Esophagus muscularis mucosa (tissue), 4 donors: ENCODE measurements around the gene MDK.

Source experiments
- CTCF ChIP-seq, 3 experiments: fragments of 200-600 bp in 2 of 3; fragments of 450-650 bp in 1 of 3; sonication (generic) in 2 of 3; IDR thresholded peaks; one replicate each; pipeline ENCODE4 v1.5.1; 2017 to 2019; ENCODE audit warnings: antibody characterized with exemption in 3 of 3, mild to moderate bottlenecking in 2 of 3, moderate library complexity in 1 of 3
- EP300 ChIP-seq: sonication (generic); formaldehyde crosslinking; IDR thresholded peaks from one replicate; pipeline ENCODE4 v1.6.1; 2017; ENCODE audit warnings: antibody characterized with exemption
- POLR2A ChIP-seq: fragments of 450-650 bp; IDR thresholded peaks from one replicate; pipeline ENCODE4 v1.6.1; 2017; ENCODE audit warnings: antibody characterized with exemption, moderate library complexity, mild to moderate bottlenecking, low read depth

GRCh38 chr11:46408407-46408986 lies 27.0 kb downstream of the MDK start:
- TF ChIP-seq EP300 (no peak), CTCF (IDR thresholded peaks at IDR 0.05) (no peak), POLR2A (no peak)
